HG02885 (cell line): ENCODE data around the gene UNC5C.
"Not testable (repeated sequence)": the region's sequence is repeated elsewhere in the genome, so short reads cannot be mapped to it uniquely, and the experiment has no call there.

Source experiments
- ATAC-seq: cut with Tn5 transposase; IDR thresholded peaks from one replicate; pipeline ENCODE4 v1.9.1; 2021; ENCODE audit warnings: mild to moderate bottlenecking; ENCODE audit not compliant: unreplicated experiment, poor library complexity

The UNC5C gene

DNA sequence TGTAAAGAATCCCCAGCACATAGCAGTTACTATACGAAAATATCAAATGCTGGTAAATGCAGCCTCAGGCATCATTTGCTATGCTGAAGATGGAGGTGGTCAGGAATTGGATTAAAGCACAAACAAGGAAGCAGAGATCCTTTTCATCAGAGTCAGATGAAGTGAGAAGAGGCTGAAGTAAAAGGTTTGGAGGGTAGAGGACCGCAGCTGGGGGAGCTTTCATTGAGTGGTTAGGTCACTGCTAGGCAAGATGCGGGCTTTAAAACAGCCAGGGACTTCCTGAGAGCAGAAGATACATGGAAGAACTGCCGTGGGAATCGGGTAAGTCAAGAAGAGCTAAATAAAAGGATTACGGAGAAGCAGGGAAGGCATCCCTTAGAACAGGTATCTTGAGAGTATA lies 351.4 kb downstream of the UNC5C start:
- no peak for ATAC-seq

GRCh38 chr4:95193391-95194224 lies 355.2 kb downstream of the UNC5C start:
- no peak for ATAC-seq

DNA sequence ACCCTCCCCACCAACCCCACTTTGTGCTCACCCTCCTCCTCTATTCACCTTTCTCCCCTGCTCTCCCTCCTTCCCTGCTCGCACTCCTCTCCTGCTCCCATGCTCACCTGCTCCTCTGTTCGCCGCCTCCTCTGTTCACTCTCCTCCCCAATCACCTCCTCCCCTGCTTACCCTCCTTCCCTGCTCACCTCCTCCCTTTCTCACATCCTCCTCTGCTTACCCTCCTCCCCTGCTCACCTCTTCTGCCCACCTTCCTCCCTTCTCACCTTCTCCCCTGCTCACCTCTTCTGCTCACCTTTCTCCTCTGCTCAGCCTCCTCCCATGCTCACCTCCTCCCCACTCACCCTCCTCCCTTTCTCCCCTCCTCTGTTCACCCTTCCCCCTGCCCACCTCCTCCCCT lies 357.2 kb downstream of the UNC5C start:
- no peak for ATAC-seq

- ATAC-seq = no peak
Measured at GRCh38 chr4:95190751-95191436, 357.9 kb downstream of the UNC5C start.

GRCh38 chr4:95188701-95189370 lies 359.9 kb downstream of the UNC5C start:
- ATAC-seq = no peak

DNA sequence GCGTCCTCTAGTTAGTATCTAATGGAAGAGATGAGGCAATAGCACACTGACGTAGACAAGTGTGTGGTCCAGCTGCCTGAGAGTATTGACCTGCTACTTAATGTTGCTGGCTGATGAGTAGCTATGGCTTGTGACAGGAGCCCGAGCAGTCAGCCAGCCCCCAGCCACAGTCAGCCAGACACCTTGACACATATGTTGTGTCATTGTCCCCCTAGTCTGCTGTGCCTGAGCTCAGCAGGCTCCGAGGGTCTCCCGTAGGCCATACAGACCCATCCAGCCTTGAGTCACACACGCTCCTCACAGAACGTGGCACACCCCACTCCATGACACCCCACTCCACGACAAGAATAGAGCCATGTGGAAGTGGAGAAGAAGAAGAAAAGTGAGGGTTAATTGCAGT lies 362.1 kb downstream of the UNC5C start:
- ATAC-seq = no peak

- no peak for ATAC-seq
Measured at GRCh38 chr4:95183656-95184408, 364.9 kb downstream of the UNC5C start.

GRCh38 chr4:95181996-95182306 lies 366.8 kb downstream of the UNC5C start:
- no peak for ATAC-seq

- no peak for ATAC-seq
Measured at GRCh38 chr4:95181243-95181995, 367.4 kb downstream of the UNC5C start.

GRCh38 chr4:95180531-95181242 lies 368.1 kb downstream of the UNC5C start:
- ATAC-seq = no peak

DNA sequence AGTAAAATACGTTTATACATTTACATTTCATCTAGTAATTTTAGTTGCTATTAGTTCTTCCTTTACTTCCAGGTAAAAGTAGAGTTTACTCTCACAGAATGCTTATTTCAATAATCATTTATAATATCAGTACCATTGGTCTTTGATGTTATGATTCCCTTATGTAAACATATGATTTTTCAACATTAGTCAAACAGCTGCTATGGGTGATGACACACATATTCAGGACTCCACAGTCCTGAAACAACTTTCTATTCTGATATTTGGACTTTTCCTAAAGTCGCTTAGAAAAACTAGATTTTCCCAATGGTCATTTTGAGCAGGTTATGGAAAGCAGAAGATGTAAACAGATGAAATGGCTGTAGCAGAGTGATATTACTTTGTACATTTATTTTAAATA lies 369.8 kb downstream of the UNC5C start:
- ATAC-seq = no peak

GRCh38 chr4:95171377-95171776 lies 377.4 kb downstream of the UNC5C start:
- ATAC-seq = not testable (repeated sequence)

DNA sequence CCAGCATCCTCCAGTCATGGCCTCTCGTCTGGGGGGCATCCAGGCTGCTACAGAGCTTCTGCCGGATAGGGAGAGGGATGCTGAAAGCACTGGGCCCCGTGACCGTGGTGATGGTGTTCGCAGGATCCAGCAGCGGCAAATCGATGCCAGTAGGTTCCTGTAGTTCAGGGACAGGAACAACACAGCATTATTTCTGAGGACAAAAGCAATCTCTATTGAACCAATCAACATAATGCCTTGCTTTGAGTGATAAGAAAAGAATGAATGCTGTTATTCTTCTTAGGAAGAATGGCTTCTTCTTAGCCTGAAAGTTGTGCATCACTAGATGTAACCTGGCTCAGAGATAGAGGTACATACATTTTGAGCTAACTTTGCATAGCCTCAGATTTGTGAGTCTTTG lies 378.6 kb downstream of the UNC5C start:
- no peak for ATAC-seq

- no peak for ATAC-seq
Measured at GRCh38 chr4:95167805-95168204, 381.0 kb downstream of the UNC5C start.

DNA sequence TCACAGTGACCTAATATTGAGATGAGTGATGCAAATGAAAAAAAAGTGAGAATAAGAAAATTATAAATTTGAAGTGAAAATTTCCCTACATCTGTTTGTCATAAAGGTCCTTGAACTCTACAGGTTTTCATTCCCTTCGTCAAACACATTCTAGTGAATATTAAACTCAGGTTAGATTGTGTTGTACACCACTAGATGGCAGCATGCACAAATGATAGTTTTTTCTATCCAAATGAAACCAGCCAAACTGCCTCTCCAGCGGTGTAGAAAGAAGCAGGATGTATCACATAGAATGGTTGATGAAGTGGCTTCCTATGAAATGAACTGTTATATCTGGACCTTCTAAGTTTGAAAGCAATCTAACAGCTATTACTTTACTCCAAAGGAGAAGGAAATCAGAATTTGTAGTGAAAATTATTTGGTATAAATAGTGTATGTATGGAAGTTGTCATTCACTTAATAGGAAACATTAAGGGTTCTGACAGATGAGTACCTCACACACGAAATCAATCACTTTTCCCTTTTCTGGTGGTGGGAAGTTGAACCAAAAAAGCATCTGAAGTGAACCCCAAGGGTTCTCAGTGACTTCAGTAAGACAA lies 382.7 kb downstream of the UNC5C start:
- ATAC-seq = peak; percentile 86

DNA sequence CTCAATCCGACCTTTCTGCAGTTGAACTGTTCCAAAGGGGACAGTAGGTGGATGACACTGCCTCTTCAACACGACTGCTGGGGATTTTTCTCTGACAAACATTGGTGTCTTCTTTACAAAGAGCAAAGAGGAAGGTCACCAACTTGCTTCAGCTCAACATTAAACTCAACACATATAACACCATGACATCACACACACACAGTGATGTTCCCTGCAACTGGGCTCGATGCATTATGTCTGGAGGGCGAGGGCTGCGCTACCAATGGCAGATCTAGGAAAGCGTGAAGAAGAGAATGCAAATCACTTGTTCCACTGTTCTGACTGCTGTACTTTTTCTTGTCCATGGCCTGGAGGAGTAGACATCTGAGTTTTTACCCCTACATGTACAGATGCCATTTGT lies 385.9 kb downstream of the UNC5C start:
- no peak for ATAC-seq

- ATAC-seq = no peak
Measured at GRCh38 chr4:95161781-95162469, 386.8 kb downstream of the UNC5C start.

GRCh38 chr4:95159384-95159783 lies 389.4 kb downstream of the UNC5C start:
- ATAC-seq = no peak
